Activated T-helper 9 cell treated with anti-CD3 and anti-CD28 coated beads, Interleukin-2, amount 50 U/mL, for 16 hours (primary cell): ENCODE data around the gene CYP2D6.
"Not testable (repeated sequence)": the region's sequence is repeated elsewhere in the genome, so short reads cannot be mapped to it uniquely, and the experiment has no call there.

Experiments
- DNase-seq: peaks from one replicate; pipeline ENCODE4 v3.0.0-alpha.2; 2020; ENCODE audit warnings: low read depth

The CYP2D6 gene

GRCh38 chr22:42158456-42159132, 28.0 kb upstream of the CYP2D6 start:
- no peak for DNase-seq

GRCh38 chr22:42156598-42156997, 26.0 kb upstream of the CYP2D6 start:
- no peak for DNase-seq

- no peak for DNase-seq
Measured at GRCh38 chr22:42156121-42156520, 25.5 kb upstream of the CYP2D6 start.

- DNase-seq: no peak
Measured at GRCh38 chr22:42155053-42155543, 24.5 kb upstream of the CYP2D6 start.

- no peak for DNase-seq
Measured at GRCh38 chr22:42154293-42155052, 23.9 kb upstream of the CYP2D6 start.

GRCh38 chr22:42152661-42153270, 22.2 kb upstream of the CYP2D6 start:
- no peak for DNase-seq

- DNase-seq: no peak
Measured at GRCh38 chr22:42151924-42152635, 21.5 kb upstream of the CYP2D6 start.

- DNase-seq: no peak
Measured at GRCh38 chr22:42150727-42151590, 20.3 kb upstream of the CYP2D6 start.

- DNase-seq: not testable (repeated sequence)
Measured at GRCh38 chr22:42149798-42150197, 19.2 kb upstream of the CYP2D6 start.

- DNase-seq: no peak
Measured at GRCh38 chr22:42145175-42145574, 14.6 kb upstream of the CYP2D6 start.

- not testable (repeated sequence) for DNase-seq
Measured at GRCh38 chr22:42143859-42144822, 13.5 kb upstream of the CYP2D6 start.

GRCh38 chr22:42142771-42143461, 12.3 kb upstream of the CYP2D6 start:
- no peak for DNase-seq

- DNase-seq: not testable (repeated sequence)
Measured at GRCh38 chr22:42141307-42142057, 10.9 kb upstream of the CYP2D6 start.

- DNase-seq: not testable (repeated sequence)
Measured at GRCh38 chr22:42140153-42140552, 9.5 kb upstream of the CYP2D6 start.

- not testable (repeated sequence) for DNase-seq
Measured at GRCh38 chr22:42139508-42139907, 8.9 kb upstream of the CYP2D6 start.

GRCh38 chr22:42138972-42139371, 8.4 kb upstream of the CYP2D6 start:
- DNase-seq: no peak

GRCh38 chr22:42138122-42138770, 7.6 kb upstream of the CYP2D6 start:
- DNase-seq: no peak

- DNase-seq: not testable (repeated sequence)
Measured at GRCh38 chr22:42135688-42136087, 5.1 kb upstream of the CYP2D6 start.
